Adrenal gland (tissue), 5 donors: ENCODE measurements around the gene KAT7.

ENCODE experiments used
- CTCF ChIP-seq, 6 experiments: fragments of 450-650 bp in 4 of 6; fragments of 200-600 bp in 2 of 6; sonication (generic) in 1 of 6; IDR thresholded peaks; 1 replicate in 5 of 6; 2 replicates in 1 of 6; pipeline versions ENCODE4 v1.5.1 to v1.8.0; 2016 to 2021; ENCODE audit warnings: antibody characterized with exemption in 6 of 6, mild to moderate bottlenecking in 2 of 6, moderate library complexity in 1 of 6
- POLR2A ChIP-seq, 2 donors: fragments of 450-650 bp; IDR thresholded peaks; one replicate each; pipeline ENCODE4 v1.6.1; 2017; ENCODE audit warnings: antibody characterized with exemption in 2 of 2, mild to moderate bottlenecking in 2 of 2, moderate library complexity in 1 of 2
- donor health status: DM: no; HTN: no; CAD: no.

DNA sequence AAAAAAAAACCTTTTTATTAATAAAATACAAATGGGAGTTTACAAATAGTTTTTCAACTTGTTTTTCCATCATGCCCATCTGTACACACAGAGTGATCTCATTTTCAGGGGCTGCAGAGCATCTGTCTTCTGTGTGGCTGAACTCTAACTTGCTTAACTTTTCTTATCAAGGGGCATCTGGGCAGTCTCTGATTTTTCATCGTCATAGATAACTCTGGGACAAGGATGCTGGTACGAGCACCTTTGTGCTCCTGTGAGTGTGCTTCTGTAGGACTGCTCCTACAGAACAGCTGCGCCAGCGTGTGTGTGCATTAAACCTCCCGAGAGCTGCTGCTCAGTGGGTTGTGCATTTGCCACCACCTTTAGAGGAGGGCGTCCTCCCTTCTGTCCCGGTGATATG, 94.0 kb downstream of the KAT7 start:
- TF ChIP-seq CTCF (IDR thresholded peaks at IDR 0.05): no peak
- no peak for TF ChIP-seq POLR2A (IDR thresholded peaks at IDR 0.05)
